ENCODE measurements around the gene VMP1.

- no peak for TF ChIP-seq CTCF (conservative IDR thresholded peaks at IDR 0.05)
- no peak for TF ChIP-seq ZFX (IDR thresholded peaks at IDR 0.05)
Measured at GRCh38 chr17:59752922-59753321, 45.5 kb downstream of the VMP1 start.
